Fibroblast of the aortic adventitia (primary cell): ENCODE data around the gene LINC01488. TPM values are rescaled to one million over a fixed set of nuclear protein-coding genes. Genes with fewer than 3 reads are reported as not detected.

ENCODE experiments used
- DNase-seq: peaks from one replicate; pipeline ENCODE4 v3.0.0-alpha.2; 2010; ENCODE audit warnings: low read depth
- H3K4me3 ChIP-seq: 2 replicates; pipeline ENCODE4 v1.5.1; 2011; ENCODE audit warnings: low read depth, mild to moderate bottlenecking, control low read depth, low read length, moderate library complexity
- CTCF ChIP-seq: IDR thresholded peaks from 2 replicates; pipeline ENCODE4 v1.5.1; 2011; ENCODE audit warnings: mild to moderate bottlenecking, low read length, control low read depth, inconsistent platforms; ENCODE audit not compliant: insufficient read depth
- total RNA-seq: library from RNA; depleted of rRNA; stranded (reverse); fragments of >200 nt; gene quantifications from 2 replicates; pipeline ENCODE4 v1.2.3, GENCODE V29; 2012; ENCODE audit warnings: low replicate concordance

The LINC01488 gene
- total RNA-seq, 1 donor: not detected

DNA sequence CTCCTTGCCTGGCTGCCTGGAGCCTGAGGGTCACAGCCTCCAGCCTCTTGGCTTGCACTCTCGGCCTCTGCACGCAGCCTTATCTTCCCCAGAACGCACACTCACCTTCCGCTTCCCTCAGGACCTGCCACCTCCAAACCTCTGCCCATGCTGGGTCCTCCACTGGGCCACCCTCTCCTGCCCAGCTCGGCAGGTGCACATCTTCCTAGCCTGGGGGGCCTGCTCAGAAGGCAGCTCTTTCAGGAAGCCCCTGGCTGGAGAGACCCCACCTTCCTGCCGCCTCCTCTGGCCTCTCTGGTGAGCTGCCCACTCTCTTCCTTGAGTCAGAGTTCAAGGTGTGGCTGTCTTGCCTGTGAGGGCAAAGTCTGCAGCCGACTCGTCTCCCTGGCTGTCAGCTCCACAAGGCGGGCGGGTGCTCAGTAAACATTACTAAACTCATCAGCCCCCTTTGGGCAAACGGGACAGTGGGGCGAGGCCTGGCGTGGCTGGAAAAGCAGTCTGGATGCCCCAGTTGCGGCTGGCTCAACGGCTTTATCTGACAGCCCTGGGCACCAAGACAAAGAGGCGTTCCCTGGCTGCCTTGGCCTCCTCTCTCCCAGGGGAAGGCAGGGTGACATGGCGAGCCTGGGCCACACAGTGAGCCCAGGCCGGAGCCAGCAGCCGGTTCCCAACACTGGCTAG lies 1.7 kb upstream of the LINC01488 start:
- H3K4me3 ChIP-seq: no peak overlapping the region
- no peak for DNase-seq
- no peak for TF ChIP-seq CTCF

- peak; percentile 27 for DNase-seq
- TF ChIP-seq CTCF: no peak
- no peak overlapping the region for H3K4me3 ChIP-seq
Measured at GRCh38 chr11:69480547-69481392, 693 bp upstream of the LINC01488 start.

DNA sequence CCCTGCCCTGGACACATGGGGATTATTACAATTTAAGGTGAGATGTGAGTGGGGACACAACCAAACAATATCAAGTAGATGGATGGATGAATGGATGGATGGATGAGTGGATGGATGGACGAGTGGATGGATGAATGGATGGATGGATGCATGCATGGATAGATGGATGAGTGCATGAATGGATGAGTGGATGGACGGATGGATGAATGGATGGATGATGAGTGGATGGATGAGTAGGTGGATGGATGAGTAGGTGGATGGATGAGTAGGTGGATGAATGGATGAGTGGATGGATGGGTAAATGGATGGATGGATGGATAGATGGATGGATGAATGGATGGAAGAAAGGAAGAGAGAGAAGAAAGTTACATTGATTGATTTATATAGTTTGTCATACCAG lies 859 bp downstream of the LINC01488 start:
- DNase-seq: no peak
- no peak overlapping the region for H3K4me3 ChIP-seq
- no peak for TF ChIP-seq CTCF

DNA sequence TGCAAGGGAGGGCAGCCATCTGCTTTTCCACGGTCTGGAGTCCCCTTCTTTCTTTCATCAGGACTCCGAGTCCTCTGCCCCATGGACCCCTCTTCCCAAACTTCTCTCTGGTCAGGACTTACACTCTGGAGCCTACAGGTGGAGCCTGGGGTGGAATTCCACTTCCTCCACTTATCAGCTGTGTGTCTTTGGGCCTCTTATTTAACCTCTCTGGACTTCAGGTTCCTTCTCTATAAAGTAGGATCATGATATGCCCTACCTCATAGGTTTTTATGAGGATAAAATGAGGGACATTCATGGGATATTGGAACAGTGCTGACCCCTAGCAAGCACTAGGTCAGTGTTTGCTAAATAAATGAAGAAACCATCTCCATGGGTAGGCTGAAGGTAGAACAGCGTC lies 1.7 kb downstream of the LINC01488 start:
- H3K4me3 ChIP-seq: no peak overlapping the region
- no peak for TF ChIP-seq CTCF
- DNase-seq: no peak

DNA sequence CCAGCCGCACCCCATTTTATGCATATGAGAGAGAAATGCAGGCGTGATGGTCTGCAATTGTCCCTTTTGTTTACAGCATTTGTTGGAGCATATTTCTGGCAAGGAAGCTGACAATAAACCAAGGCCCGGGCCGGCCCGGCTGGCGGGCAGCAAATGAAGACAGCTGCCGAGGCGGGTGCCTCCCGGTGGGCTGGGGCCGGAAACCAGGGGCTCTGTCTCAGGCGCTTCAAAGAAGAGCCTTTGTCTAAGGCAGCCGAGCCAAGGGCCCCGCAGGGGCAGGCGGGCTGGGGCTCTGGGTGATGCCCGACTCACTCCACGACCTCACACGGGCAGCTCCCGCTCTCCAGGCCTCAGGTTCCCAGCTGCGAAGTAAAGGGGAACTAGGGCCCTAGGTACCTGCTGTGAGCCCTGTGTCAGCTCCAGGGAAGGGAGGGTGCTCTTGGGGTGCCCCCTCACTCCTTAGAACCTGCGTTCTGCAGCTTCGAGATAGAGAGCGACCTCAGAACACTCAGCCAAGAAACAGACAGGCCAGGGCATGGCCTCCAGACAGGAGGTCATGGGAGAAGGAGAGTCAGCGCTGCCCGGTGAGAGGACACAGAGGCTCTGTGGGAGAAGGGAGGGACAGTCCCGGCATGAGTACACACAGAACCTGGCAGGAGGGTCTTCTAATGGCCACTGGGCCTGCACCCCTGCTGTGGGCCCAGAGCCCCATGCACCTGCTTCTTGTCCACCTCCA lies 2.4 kb downstream of the LINC01488 start:
- no peak for TF ChIP-seq CTCF
- no peak for DNase-seq
- no peak overlapping the region for H3K4me3 ChIP-seq

DNA sequence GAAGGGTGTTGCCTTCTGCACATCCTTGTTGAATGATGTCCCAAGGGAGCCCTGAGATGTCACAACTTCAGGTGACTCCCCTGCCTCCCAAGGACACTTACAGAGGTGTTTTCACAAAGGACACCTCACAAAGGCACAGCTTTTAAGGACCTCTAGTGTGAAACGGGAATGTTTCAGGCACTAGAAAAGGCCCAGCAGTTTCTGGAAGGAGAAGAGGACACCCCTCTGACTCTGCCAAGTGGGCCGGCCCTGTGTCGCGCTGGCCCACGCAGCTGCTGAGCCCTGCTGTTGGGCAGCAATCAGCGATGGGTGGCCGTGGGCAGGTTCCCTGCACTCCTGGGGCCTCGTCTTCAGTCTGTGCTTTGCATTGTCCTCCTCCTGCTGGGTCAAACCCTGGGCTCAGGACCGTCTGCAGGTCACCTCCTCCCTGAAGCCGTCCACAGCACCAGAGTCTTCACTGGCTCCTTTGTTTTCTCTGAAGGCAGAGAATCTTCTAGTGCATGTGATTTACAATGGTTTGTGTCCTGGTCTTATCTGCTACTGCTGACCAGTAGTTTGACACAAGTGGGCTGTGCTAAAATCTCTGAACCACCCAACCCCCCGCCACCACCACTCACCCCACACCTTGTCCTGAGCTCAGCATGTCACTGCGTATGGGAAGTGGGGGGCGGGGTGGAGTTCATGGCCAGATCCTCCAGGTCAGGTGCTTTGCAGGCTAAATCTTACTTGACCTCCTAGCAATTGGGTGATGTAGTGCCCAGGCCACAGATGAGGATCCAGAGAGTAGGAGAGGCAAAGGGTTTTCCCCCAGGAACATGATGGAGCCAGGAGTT lies 3.2 kb downstream of the LINC01488 start:
- no peak for TF ChIP-seq CTCF

More for the DNA sequence above, 3.2 kb downstream of the LINC01488 start:
- no peak overlapping the region for H3K4me3 ChIP-seq
- no peak for DNase-seq
